HG02642 (cell line): ENCODE measurements around the gene SMIM35.
"Not testable (repeated sequence)": the region's sequence is repeated elsewhere in the genome, so short reads cannot be mapped to it uniquely, and the experiment has no call there.

Source experiments
- ATAC-seq: cut with Tn5 transposase; IDR thresholded peaks from one replicate; pipeline ENCODE4 v1.9.1; 2021; ENCODE audit warnings: mild to moderate bottlenecking; ENCODE audit not compliant: unreplicated experiment, poor library complexity

The SMIM35 gene

GRCh38 chr11:117993988-117994745, 92.6 kb downstream of the SMIM35 start:
- ATAC-seq = no peak

- ATAC-seq = no peak
Measured at GRCh38 chr11:117992620-117993019, 94.1 kb downstream of the SMIM35 start.

- ATAC-seq = no peak
Measured at GRCh38 chr11:117992136-117992535, 94.6 kb downstream of the SMIM35 start.

GRCh38 chr11:117989351-117990102, 97.2 kb downstream of the SMIM35 start:
- ATAC-seq = no peak

- ATAC-seq = peak; percentile 41
Measured at GRCh38 chr11:117986981-117987574, 99.7 kb downstream of the SMIM35 start.

- ATAC-seq = peak; percentile 91
Measured at GRCh38 chr11:117985953-117986887, 100.5 kb downstream of the SMIM35 start, which contains the start of gene IL10RA. Gene IL10RA, plus strand, starts transcription at chr11:117986394. Its CDS starts 74 bp downstream, at chr11:117986468.

- ATAC-seq = no peak
Measured at GRCh38 chr11:117984476-117984875, 102.3 kb downstream of the SMIM35 start.

GRCh38 chr11:117983163-117983475, 103.6 kb downstream of the SMIM35 start:
- ATAC-seq = no peak

- ATAC-seq = no peak
Measured at GRCh38 chr11:117980720-117981119, 106.0 kb downstream of the SMIM35 start.

- ATAC-seq = no peak
Measured at GRCh38 chr11:117980280-117980679, 106.5 kb downstream of the SMIM35 start.

GRCh38 chr11:117979481-117980211, 107.1 kb downstream of the SMIM35 start:
- peak; percentile 59 for ATAC-seq

GRCh38 chr11:117978991-117979390, 107.8 kb downstream of the SMIM35 start:
- no peak for ATAC-seq

GRCh38 chr11:117978291-117978910, 108.4 kb downstream of the SMIM35 start:
- ATAC-seq = not testable (repeated sequence)

- not testable (repeated sequence) for ATAC-seq
Measured at GRCh38 chr11:117977612-117978264, 109.0 kb downstream of the SMIM35 start.

GRCh38 chr11:117977029-117977428, 109.7 kb downstream of the SMIM35 start:
- ATAC-seq = no peak

- no peak for ATAC-seq
Measured at GRCh38 chr11:117976445-117976844, 110.3 kb downstream of the SMIM35 start.

GRCh38 chr11:117973503-117973860, 113.3 kb downstream of the SMIM35 start:
- no peak for ATAC-seq

GRCh38 chr11:117972629-117973502, 113.9 kb downstream of the SMIM35 start:
- no peak for ATAC-seq
